Ishikawa (cell line): ENCODE results near the gene ANKUB1.

Experiments used
- CEBPB ChIP-seq: IDR thresholded peaks from 2 replicates; pipeline ENCODE4 v1.6.1; 2012
- CREB1 ChIP-seq: IDR thresholded peaks from 2 replicates; pipeline ENCODE4 v1.6.1; 2012; ENCODE audit warnings: low read depth
- EGR1 ChIP-seq: IDR thresholded peaks from 2 replicates; pipeline ENCODE4 v1.6.1; 2012
- EP300 ChIP-seq: IDR thresholded peaks from 2 replicates; pipeline ENCODE4 v1.6.1; 2012; ENCODE audit warnings: borderline replicate concordance
- FOXM1 ChIP-seq: IDR thresholded peaks from 2 replicates; pipeline ENCODE4 v1.6.1; 2012; ENCODE audit warnings: low read depth, borderline replicate concordance
- NFIC ChIP-seq: IDR thresholded peaks from 2 replicates; pipeline ENCODE4 v1.6.1; 2012
- RAD21 ChIP-seq: IDR thresholded peaks from 2 replicates; pipeline ENCODE4 v1.6.1; 2012; ENCODE audit warnings: low read depth
- TAF1 ChIP-seq: IDR thresholded peaks from 2 replicates; pipeline ENCODE4 v1.6.1; 2012; ENCODE audit warnings: low read depth, mild to moderate bottlenecking
- TCF12 ChIP-seq: IDR thresholded peaks from 2 replicates; pipeline ENCODE4 v1.6.1; 2012; ENCODE audit warnings: low read depth
- TEAD4 ChIP-seq: IDR thresholded peaks from 2 replicates; pipeline ENCODE4 v1.6.1; 2012
- USF1 ChIP-seq: IDR thresholded peaks from 2 replicates; pipeline ENCODE4 v1.6.1; 2012
- YY1 ChIP-seq: IDR thresholded peaks from 2 replicates; pipeline ENCODE4 v1.6.1; 2012; ENCODE audit warnings: low read depth
- ZBTB7A ChIP-seq: IDR thresholded peaks from 2 replicates; pipeline ENCODE4 v1.6.1; 2012; ENCODE audit warnings: low read depth
- TF ChIP-seq, protein P1 (sequence below): IDR thresholded peaks from 2 replicates; pipeline ENCODE4 v1.6.1; 2012; ENCODE audit warnings: low read depth, mild to moderate bottlenecking
- TF ChIP-seq, protein P2 (sequence below): IDR thresholded peaks from 2 replicates; pipeline ENCODE4 v1.6.1; 2012

The ANKUB1 gene

GRCh38 chr3:149765762-149766334 lies 26.5 kb downstream of the ANKUB1 start:
- TF ChIP-seq NFIC (no peak), ZBTB7A (no peak), TCF12 (no peak), USF1 (no peak), YY1 (no peak), RAD21 (peak; percentile 56)

- no peak for TF ChIP-seq CEBPB
- TF ChIP-seq EGR1: no peak
- TF ChIP-seq EP300: no peak
- no peak for TF ChIP-seq RAD21
These were observed 28.1 kb downstream of the ANKUB1 start for GRCh38 chr3:149764302-149764701.

GRCh38 chr3:149763565-149764195 lies 28.7 kb downstream of the ANKUB1 start:
- TF ChIP-seq TCF12: no peak
- TF ChIP-seq EP300: no peak
- TF ChIP-seq EGR1: no peak
- TF ChIP-seq, protein P1, sequence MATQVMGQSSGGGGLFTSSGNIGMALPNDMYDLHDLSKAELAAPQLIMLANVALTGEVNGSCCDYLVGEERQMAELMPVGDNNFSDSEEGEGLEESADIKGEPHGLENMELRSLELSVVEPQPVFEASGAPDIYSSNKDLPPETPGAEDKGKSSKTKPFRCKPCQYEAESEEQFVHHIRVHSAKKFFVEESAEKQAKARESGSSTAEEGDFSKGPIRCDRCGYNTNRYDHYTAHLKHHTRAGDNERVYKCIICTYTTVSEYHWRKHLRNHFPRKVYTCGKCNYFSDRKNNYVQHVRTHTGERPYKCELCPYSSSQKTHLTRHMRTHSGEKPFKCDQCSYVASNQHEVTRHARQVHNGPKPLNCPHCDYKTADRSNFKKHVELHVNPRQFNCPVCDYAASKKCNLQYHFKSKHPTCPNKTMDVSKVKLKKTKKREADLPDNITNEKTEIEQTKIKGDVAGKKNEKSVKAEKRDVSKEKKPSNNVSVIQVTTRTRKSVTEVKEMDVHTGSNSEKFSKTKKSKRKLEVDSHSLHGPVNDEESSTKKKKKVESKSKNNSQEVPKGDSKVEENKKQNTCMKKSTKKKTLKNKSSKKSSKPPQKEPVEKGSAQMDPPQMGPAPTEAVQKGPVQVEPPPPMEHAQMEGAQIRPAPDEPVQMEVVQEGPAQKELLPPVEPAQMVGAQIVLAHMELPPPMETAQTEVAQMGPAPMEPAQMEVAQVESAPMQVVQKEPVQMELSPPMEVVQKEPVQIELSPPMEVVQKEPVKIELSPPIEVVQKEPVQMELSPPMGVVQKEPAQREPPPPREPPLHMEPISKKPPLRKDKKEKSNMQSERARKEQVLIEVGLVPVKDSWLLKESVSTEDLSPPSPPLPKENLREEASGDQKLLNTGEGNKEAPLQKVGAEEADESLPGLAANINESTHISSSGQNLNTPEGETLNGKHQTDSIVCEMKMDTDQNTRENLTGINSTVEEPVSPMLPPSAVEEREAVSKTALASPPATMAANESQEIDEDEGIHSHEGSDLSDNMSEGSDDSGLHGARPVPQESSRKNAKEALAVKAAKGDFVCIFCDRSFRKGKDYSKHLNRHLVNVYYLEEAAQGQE: no peak
- TF ChIP-seq RAD21: no peak
- no peak for TF ChIP-seq USF1
- no peak for TF ChIP-seq ZBTB7A
- no peak for TF ChIP-seq NFIC
- no peak for TF ChIP-seq FOXM1
- TF ChIP-seq YY1: no peak
- TF ChIP-seq, protein P2, sequence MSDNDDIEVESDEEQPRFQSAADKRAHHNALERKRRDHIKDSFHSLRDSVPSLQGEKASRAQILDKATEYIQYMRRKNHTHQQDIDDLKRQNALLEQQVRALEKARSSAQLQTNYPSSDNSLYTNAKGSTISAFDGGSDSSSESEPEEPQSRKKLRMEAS: no peak
- TF ChIP-seq TAF1: no peak
- TF ChIP-seq CEBPB: no peak

GRCh38 chr3:149753717-149754116 lies 38.6 kb downstream of the ANKUB1 start:
- TF ChIP-seq, protein P1: no peak
- TF ChIP-seq EGR1 (no peak), EP300 (no peak), CEBPB (no peak), TAF1 (no peak), USF1 (no peak), FOXM1 (no peak), RAD21 (no peak)
- TF ChIP-seq, protein P2: no peak

- TF ChIP-seq FOXM1 (no peak), TAF1 (no peak)
These were observed 39.6 kb downstream of the ANKUB1 start for GRCh38 chr3:149752788-149753136.

DNA sequence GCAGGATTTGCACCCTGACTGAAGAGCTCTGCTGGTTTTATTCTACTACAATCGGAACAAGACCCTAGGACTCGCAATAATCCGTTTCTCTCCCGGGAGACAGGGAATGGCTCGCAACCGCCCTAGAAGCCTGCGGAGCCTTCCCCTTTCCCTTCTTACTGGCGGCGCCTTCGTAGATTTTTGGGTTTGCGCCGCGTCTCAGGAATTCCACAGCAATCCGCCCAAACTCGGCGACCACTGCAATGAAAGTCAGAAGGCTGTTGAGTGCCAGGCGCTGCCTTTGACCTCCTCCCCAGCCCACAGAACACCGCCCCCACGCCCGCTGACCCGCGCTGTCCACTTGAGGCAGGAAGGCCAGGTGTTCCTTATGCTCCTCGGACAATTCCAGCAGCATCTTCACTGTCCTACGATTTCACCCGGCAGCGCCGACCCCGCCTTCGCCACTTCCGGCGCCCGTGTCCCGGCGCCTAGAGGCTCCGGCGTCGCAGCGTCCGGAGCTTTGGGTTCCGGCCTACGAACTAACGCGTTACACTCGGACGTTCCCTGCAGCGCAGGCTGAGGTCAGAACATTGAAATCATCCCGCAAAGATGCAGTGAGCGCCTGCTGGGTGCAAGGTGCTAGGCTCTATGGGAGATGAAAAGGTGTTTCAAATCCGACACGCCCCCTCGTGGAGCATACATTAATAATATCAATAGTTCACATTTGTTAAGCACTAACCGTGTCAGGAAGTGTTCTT lies 40.1 kb downstream of the ANKUB1 start, which contains the start of gene COMMD2:
Gene COMMD2, minus strand, starts transcription at position 439 of the 737 bp plus-strand sequence. Its CDS starts 45 bp downstream, at position 394.
- TF ChIP-seq, protein P2: peak; percentile 76
- TF ChIP-seq TCF12: peak; percentile 84
- peak; percentile 25; the same call in 1 of the 2 replicates for TF ChIP-seq CEBPB
- TF ChIP-seq USF1: peak; percentile 64; the same call in 1 of the 2 replicates
- no peak for TF ChIP-seq EGR1
- TF ChIP-seq NFIC: no peak; the same call in 1 of the 2 replicates
- no peak for TF ChIP-seq FOXM1
- no peak for TF ChIP-seq RAD21
- peak; percentile 71 for TF ChIP-seq YY1
- TF ChIP-seq CREB1: peak; percentile 57; the same call in 1 of the 2 replicates
- TF ChIP-seq ZBTB7A: 0 out of 2 replicates have a peak, but pooled peaks have one; percentile 41
- TF ChIP-seq TAF1: peak; percentile 96
- TF ChIP-seq TEAD4: peak; percentile 61; the same call in 1 of the 2 replicates
- TF ChIP-seq, protein P1: no peak
- peak; percentile 43; the same call in 1 of the 2 replicates for TF ChIP-seq EP300
